Mesodermal cell (in vitro differentiated cells): ENCODE data around the gene ST8SIA6.

ENCODE experiments used
- H3K27ac ChIP-seq: 2 replicates; pipeline ENCODE4 v1.7.0; 2013; ENCODE audit warnings: mild to moderate bottlenecking, low read depth, low read length, moderate library complexity; ENCODE audit not compliant: severe bottlenecking
- H3K36me3 ChIP-seq: 2 replicates; pipeline ENCODE4 v1.7.1; 2013; ENCODE audit warnings: mild to moderate bottlenecking, low read length, moderate library complexity; ENCODE audit not compliant: control insufficient read depth, insufficient read depth
- H3K4me1 ChIP-seq: one replicate; pipeline ENCODE4 v1.7.1; 2013; ENCODE audit warnings: mild to moderate bottlenecking, low read length; ENCODE audit not compliant: insufficient read depth, control insufficient read depth, poor library complexity, severe bottlenecking
- H3K4me3 ChIP-seq: 2 replicates; pipeline ENCODE4 v1.7.0; 2013; ENCODE audit warnings: low read length, control low read depth, mild to moderate bottlenecking; ENCODE audit not compliant: insufficient read depth, poor library complexity, severe bottlenecking; ENCODE audit errors: extremely low read depth
- H3K9me3 ChIP-seq: 2 replicates; pipeline ENCODE4 v1.7.1; 2013; ENCODE audit warnings: mild to moderate bottlenecking, low read length, moderate library complexity; ENCODE audit not compliant: control insufficient read depth
- whole genome bisulfite sequencing, 2 experiments: methylation state at CpG; one replicate each; pipeline ENCODE4 v1.1.5; 2013; ENCODE audit warnings: missing lambda C conversion rate in 2 of 2; ENCODE audit not compliant: insufficient coverage in 2 of 2; 5-methylcytosine and 5-hydroxymethylcytosine counted together

The ST8SIA6 gene

GRCh38 chr10:17358461-17358860, 95.9 kb downstream of the ST8SIA6 start:
- Histone ChIP-seq H3K4me3 (no peak overlapping the region), H3K27ac (no peak overlapping the region), H3K9me3 (no peaks in the 10 kb centered on the region), H3K36me3 (no peaks in the 10 kb centered on the region), H3K4me1 (no peaks in the 10 kb centered on the region)
- 100% methylated on average over 1 of the region's 1 CpG for WGBS, 2 experiments

- no peaks in the 10 kb centered on the region for H3K9me3 ChIP-seq
- no peaks in the 10 kb centered on the region for H3K36me3 ChIP-seq
- no peaks in the 10 kb centered on the region for H3K4me1 ChIP-seq
- no peak overlapping the region for H3K27ac ChIP-seq
- H3K4me3 ChIP-seq, result no peak overlapping the region
- no CpG with 5 or more reads among the region's 2 CpGs for whole genome bisulfite sequencing, 2 experiments
Observed at GRCh38 chr10:17357781-17358180, 96.6 kb downstream of the ST8SIA6 start.

GRCh38 chr10:17356820-17357219, 97.6 kb downstream of the ST8SIA6 start:
- no peak overlapping the region for H3K27ac ChIP-seq
- H3K9me3 ChIP-seq, result no peaks in the 10 kb centered on the region
- H3K4me1 ChIP-seq, result no peaks in the 10 kb centered on the region
- no peaks in the 10 kb centered on the region for H3K36me3 ChIP-seq
- H3K4me3 ChIP-seq, result no peak overlapping the region
- WGBS, 2 experiments, result 88 to 100% methylated on average over 1 to 2 of the region's 2 CpGs

- no peaks in the 10 kb centered on the region for H3K4me1 ChIP-seq
- H3K36me3 ChIP-seq, result no peaks in the 10 kb centered on the region
- no peak overlapping the region for H3K4me3 ChIP-seq
- H3K27ac ChIP-seq, result no peak overlapping the region
- no peaks in the 10 kb centered on the region for H3K9me3 ChIP-seq
- WGBS, 2 experiments, result 74 to 76% methylated on average over 3 to 4 of the region's 5 CpGs
Observed at GRCh38 chr10:17354781-17355180, 99.6 kb downstream of the ST8SIA6 start.

- Histone ChIP-seq H3K9me3 (no peaks in the 10 kb centered on the region), H3K4me3 (no peak overlapping the region), H3K4me1 (no peaks in the 10 kb centered on the region), H3K36me3 (no peaks in the 10 kb centered on the region), H3K27ac (no peak overlapping the region)
- WGBS, 2 experiments, result 94% methylated on average over 5 of the region's 7 CpGs; no CpG with 5 or more reads in 1 of the 2 experiments
Observed at GRCh38 chr10:17353568-17354300, 100.7 kb downstream of the ST8SIA6 start.

- Histone ChIP-seq H3K4me3 (no peak overlapping the region), H3K4me1 (no peaks in the 10 kb centered on the region)
- 88 to 94% methylated on average over 2 of the region's 2 CpGs for WGBS, 2 experiments
Observed at GRCh38 chr10:17352583-17352982, 101.8 kb downstream of the ST8SIA6 start.

GRCh38 chr10:17351506-17351905, 102.9 kb downstream of the ST8SIA6 start:
- no peaks in the 10 kb centered on the region for H3K9me3 ChIP-seq
- WGBS, 2 experiments, result no CpG with 5 or more reads among the region's 1 CpG
- no peaks in the 10 kb centered on the region for H3K36me3 ChIP-seq
- no peaks in the 10 kb centered on the region for H3K4me1 ChIP-seq
- H3K4me3 ChIP-seq, result no peak overlapping the region
- no peak overlapping the region for H3K27ac ChIP-seq

More at GRCh38 chr10:17352583-17352982, 101.8 kb downstream of the ST8SIA6 start:
- Histone ChIP-seq H3K36me3 (no peaks in the 10 kb centered on the region), H3K9me3 (no peaks in the 10 kb centered on the region), H3K27ac (no peak overlapping the region)

- Histone ChIP-seq H3K36me3 (no peaks in the 10 kb centered on the region), H3K4me3 (no peak overlapping the region), H3K9me3 (no peaks in the 10 kb centered on the region), H3K4me1 (no peaks in the 10 kb centered on the region), H3K27ac (no peak overlapping the region)
- no CpG with 5 or more reads among the region's 1 CpG for WGBS, 2 experiments
Observed at GRCh38 chr10:17349717-17350116, 104.7 kb downstream of the ST8SIA6 start.

- Histone ChIP-seq H3K4me3 (no peak overlapping the region), H3K36me3 (no peaks in the 10 kb centered on the region), H3K27ac (no peak overlapping the region), H3K4me1 (no peaks in the 10 kb centered on the region), H3K9me3 (no peaks in the 10 kb centered on the region)
- 80 to 88% methylated on average over 18 to 19 of the region's 21 CpGs for WGBS, 2 experiments
Observed at GRCh38 chr10:17348501-17349349, 105.7 kb downstream of the ST8SIA6 start.

GRCh38 chr10:17348011-17348500, 106.3 kb downstream of the ST8SIA6 start:
- 70 to 100% methylated on average over 2 to 3 of the region's 4 CpGs for WGBS, 2 experiments
- H3K9me3 ChIP-seq, result no peaks in the 10 kb centered on the region
- no peak overlapping the region for H3K4me3 ChIP-seq

More at GRCh38 chr10:17348011-17348500, 106.3 kb downstream of the ST8SIA6 start:
- Histone ChIP-seq H3K36me3 (no peaks in the 10 kb centered on the region), H3K4me1 (no peaks in the 10 kb centered on the region), H3K27ac (no peak overlapping the region)
